Measurements from ENCODE around the gene POLR2C. TPM values are rescaled to one million over a fixed set of nuclear protein-coding genes. Genes with fewer than 3 reads are reported as not detected.

POLR2C gene
- total RNA-seq, 1 donor from 2014 or later = 58.0 TPM

DNA sequence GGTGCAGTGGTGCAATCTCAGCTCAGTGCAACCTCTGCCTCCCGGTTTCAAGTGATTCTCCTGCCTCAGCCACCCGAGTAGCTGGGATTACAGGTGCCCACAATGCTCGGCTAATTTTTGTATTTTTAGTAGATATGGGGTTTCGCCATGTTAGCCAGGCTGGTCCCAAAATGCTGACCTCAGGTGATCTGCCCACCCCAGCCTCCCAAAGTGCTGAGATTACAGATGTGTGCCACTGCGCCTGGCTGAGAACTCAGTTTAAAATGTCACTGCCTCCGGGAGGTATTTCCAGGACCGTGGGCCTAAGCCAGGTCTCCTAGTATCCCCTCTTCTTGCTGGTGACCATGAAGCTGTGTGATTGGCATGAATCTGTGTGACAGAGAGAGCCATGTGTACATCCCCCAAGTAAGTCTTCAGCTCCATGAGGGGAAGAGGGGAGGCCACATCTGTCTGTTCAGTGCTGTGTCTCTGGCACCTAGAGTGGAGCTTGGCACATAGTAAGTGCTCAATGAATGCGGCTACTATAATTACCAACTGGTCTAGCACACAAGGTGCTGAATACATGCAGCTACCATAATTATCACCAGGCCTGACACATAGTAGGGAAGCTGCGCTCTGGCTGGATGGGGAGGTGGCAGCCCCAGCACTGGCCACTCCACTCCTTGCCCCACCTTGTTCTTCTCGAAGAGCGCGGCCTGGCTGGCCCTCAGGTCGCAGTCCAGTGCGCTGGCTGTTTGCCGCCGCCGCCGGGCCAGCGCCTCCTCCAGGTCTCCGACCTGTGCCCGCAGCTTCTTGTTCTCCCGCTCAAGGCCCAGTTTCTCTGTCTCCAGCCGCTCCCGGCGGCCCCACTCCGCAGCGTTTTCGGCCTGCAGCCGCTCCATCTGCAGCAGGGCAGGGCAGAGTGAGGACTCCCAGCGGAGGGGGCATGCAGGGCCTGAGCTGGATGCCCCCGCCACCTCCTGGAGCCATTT, 55.2 kb downstream of the POLR2C start:
- H3K36me3 Mint-ChIP-seq (ENCODE audit: low read depth, unreplicated experiment) = peaks cover 20% of the 10 kb centered on the region
- Histone ChIP-seq H3K36me3 (ENCODE audit: insufficient read depth, low read length) (no peaks in the 10 kb centered on the region), H3K9ac (ENCODE audit: low read length) (no peak overlapping the region), H3K4me1 (ENCODE audit: insufficient read depth, low read length) (no peaks in the 10 kb centered on the region), H3K4me2 (ENCODE audit: low read length) (no peak overlapping the region), H3K9me3 (ENCODE audit: insufficient read depth, low read depth, low read length) (no peaks in the 10 kb centered on the region), H3K79me2 (ENCODE audit: insufficient read depth, low read length) (no peaks in the 10 kb centered on the region), H4K20me1 (ENCODE audit: insufficient read depth, low read length) (peaks cover 5% of the 10 kb centered on the region), H3K27me3 (ENCODE audit: insufficient read depth, low read length) (no peaks in the 10 kb centered on the region), H3K4me3 (ENCODE audit: insufficient read depth, low read depth, low read length) (no peak overlapping the region), H3K27ac (ENCODE audit: low read depth, low read length) (no peak overlapping the region), H2AFZ (ENCODE audit: low read depth, low read length) (no peak overlapping the region)
- H3K4me3 Mint-ChIP-seq (ENCODE audit: unreplicated experiment) = no peak overlapping the region
- no peak for TF ChIP-seq EZH2 (IDR thresholded peaks at IDR 0.05; ENCODE audit: insufficient read depth, low read length)
- no peak for TF ChIP-seq CTCF (IDR thresholded peaks at IDR 0.05; ENCODE audit: insufficient read depth, low read depth, low read length)
- no peak for FAIRE-seq
- peaks cover 12% of the 10 kb centered on the region for H3K27me3 Mint-ChIP-seq (ENCODE audit: low read depth, unreplicated experiment)
- peaks cover 2% of the 10 kb centered on the region for H3K4me1 Mint-ChIP-seq (ENCODE audit: low read depth, unreplicated experiment)
- DNase-seq (ENCODE audit: low read depth) = no peak
- H3K9me3 Mint-ChIP-seq (ENCODE audit: unreplicated experiment) = no peaks in the 10 kb centered on the region
- H3K27ac Mint-ChIP-seq (ENCODE audit: unreplicated experiment) = no peak overlapping the region

DNA sequence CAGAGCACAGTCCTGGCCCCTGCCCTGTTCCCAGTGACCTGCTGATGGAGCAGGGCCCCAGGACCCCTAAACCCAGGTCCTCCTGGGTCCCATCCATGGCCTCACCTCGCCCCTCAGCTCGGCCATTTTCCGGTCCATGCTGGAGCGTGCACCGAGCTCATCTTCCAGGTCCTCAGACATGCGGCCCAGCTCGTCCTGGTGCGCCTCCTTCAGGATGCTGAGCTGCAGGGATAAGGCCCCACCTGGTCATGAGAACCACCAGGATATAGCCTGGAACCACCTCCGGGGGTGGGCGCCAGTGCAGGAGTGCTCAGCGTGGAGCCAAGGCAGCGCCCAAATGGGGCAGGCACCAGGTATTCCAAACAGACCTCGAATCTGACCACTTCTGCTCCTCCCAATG, 56.0 kb downstream of the POLR2C start:
- TF ChIP-seq EZH2 (IDR thresholded peaks at IDR 0.05; ENCODE audit: insufficient read depth, low read length) (no peak), CTCF (IDR thresholded peaks at IDR 0.05; ENCODE audit: insufficient read depth, low read depth, low read length) (no peak)
- no peak overlapping the region for H3K9ac ChIP-seq (ENCODE audit: low read length)
- Mint-ChIP-seq H3K36me3 (ENCODE audit: low read depth, unreplicated experiment) (peaks cover 20% of the 10 kb centered on the region), H3K4me3 (ENCODE audit: unreplicated experiment) (no peak overlapping the region), H3K9me3 (ENCODE audit: unreplicated experiment) (no peaks in the 10 kb centered on the region), H3K27ac (ENCODE audit: unreplicated experiment) (no peak overlapping the region), H3K4me1 (ENCODE audit: low read depth, unreplicated experiment) (peaks cover 2% of the 10 kb centered on the region), H3K27me3 (ENCODE audit: low read depth, unreplicated experiment) (peaks cover 14% of the 10 kb centered on the region)
- H3K9me3 ChIP-seq (ENCODE audit: insufficient read depth, low read depth, low read length) = no peaks in the 10 kb centered on the region
- no peaks in the 10 kb centered on the region for H3K4me1 ChIP-seq (ENCODE audit: insufficient read depth, low read length)
- no peaks in the 10 kb centered on the region for H3K27me3 ChIP-seq (ENCODE audit: insufficient read depth, low read length)
- H2AFZ ChIP-seq (ENCODE audit: low read depth, low read length) = no peak overlapping the region
- H3K4me3 ChIP-seq (ENCODE audit: insufficient read depth, low read depth, low read length) = no peak overlapping the region
- DNase-seq (ENCODE audit: low read depth) (no peak), FAIRE-seq (no peak)
- no peaks in the 10 kb centered on the region for H3K36me3 ChIP-seq (ENCODE audit: insufficient read depth, low read length)
- peaks cover 5% of the 10 kb centered on the region for H4K20me1 ChIP-seq (ENCODE audit: insufficient read depth, low read length)
- no peak overlapping the region for H3K27ac ChIP-seq (ENCODE audit: low read depth, low read length)
- no peaks in the 10 kb centered on the region for H3K79me2 ChIP-seq (ENCODE audit: insufficient read depth, low read length)
- H3K4me2 ChIP-seq (ENCODE audit: low read length) = no peak overlapping the region

GRCh38 chr16:57518922-57519321, 56.4 kb downstream of the POLR2C start:
- Mint-ChIP-seq H3K4me1 (ENCODE audit: low read depth, unreplicated experiment) (peaks cover 2% of the 10 kb centered on the region), H3K9me3 (ENCODE audit: unreplicated experiment) (no peaks in the 10 kb centered on the region), H3K27me3 (ENCODE audit: low read depth, unreplicated experiment) (peaks cover 14% of the 10 kb centered on the region), H3K4me3 (ENCODE audit: unreplicated experiment) (no peak overlapping the region), H3K36me3 (ENCODE audit: low read depth, unreplicated experiment) (peaks cover 20% of the 10 kb centered on the region), H3K27ac (ENCODE audit: unreplicated experiment) (no peak overlapping the region)
- Histone ChIP-seq H3K27me3 (ENCODE audit: insufficient read depth, low read length) (no peaks in the 10 kb centered on the region), H3K4me1 (ENCODE audit: insufficient read depth, low read length) (no peaks in the 10 kb centered on the region), H3K36me3 (ENCODE audit: insufficient read depth, low read length) (no peaks in the 10 kb centered on the region), H4K20me1 (ENCODE audit: insufficient read depth, low read length) (peaks cover 5% of the 10 kb centered on the region), H3K79me2 (ENCODE audit: insufficient read depth, low read length) (no peaks in the 10 kb centered on the region), H2AFZ (ENCODE audit: low read depth, low read length) (no peak overlapping the region), H3K4me2 (ENCODE audit: low read length) (no peak overlapping the region), H3K27ac (ENCODE audit: low read depth, low read length) (no peak overlapping the region), H3K4me3 (ENCODE audit: insufficient read depth, low read depth, low read length) (no peak overlapping the region), H3K9ac (ENCODE audit: low read length) (no peak overlapping the region), H3K9me3 (ENCODE audit: insufficient read depth, low read depth, low read length) (no peaks in the 10 kb centered on the region)
- TF ChIP-seq EZH2 (IDR thresholded peaks at IDR 0.05; ENCODE audit: insufficient read depth, low read length) = no peak
- TF ChIP-seq CTCF (IDR thresholded peaks at IDR 0.05; ENCODE audit: insufficient read depth, low read depth, low read length) = no peak
- no peak for DNase-seq (ENCODE audit: low read depth)
- no peak for FAIRE-seq
